GM12801 (cell line): ENCODE results near the gene NR2E3.

Experiments
- TF ChIP-seq, protein P1 (sequence below): IDR thresholded peaks from one replicate; pipeline ENCODE4 v1.5.1; 2011; ENCODE audit warnings: control low read depth; ENCODE audit not compliant: insufficient read length; ENCODE audit errors: extremely low read depth

Gene NR2E3

GRCh38 chr15:71810256-71811035 is at the start of gene NR2E3:
TSS of gene NR2E3 (plus strand) at chr15:71810554. CDS start at chr15:71810744, 190 bp downstream.
- TF ChIP-seq, protein P1, sequence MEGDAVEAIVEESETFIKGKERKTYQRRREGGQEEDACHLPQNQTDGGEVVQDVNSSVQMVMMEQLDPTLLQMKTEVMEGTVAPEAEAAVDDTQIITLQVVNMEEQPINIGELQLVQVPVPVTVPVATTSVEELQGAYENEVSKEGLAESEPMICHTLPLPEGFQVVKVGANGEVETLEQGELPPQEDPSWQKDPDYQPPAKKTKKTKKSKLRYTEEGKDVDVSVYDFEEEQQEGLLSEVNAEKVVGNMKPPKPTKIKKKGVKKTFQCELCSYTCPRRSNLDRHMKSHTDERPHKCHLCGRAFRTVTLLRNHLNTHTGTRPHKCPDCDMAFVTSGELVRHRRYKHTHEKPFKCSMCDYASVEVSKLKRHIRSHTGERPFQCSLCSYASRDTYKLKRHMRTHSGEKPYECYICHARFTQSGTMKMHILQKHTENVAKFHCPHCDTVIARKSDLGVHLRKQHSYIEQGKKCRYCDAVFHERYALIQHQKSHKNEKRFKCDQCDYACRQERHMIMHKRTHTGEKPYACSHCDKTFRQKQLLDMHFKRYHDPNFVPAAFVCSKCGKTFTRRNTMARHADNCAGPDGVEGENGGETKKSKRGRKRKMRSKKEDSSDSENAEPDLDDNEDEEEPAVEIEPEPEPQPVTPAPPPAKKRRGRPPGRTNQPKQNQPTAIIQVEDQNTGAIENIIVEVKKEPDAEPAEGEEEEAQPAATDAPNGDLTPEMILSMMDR = no peak

- TF ChIP-seq, protein P1 = no peak
These were observed 49.5 kb upstream of the NR2E3 start for GRCh38 chr15:71760852-71761251.

GRCh38 chr15:71761649-71762048 is 48.7 kb upstream of the NR2E3 start:
- TF ChIP-seq, protein P1 = no peak

DNA sequence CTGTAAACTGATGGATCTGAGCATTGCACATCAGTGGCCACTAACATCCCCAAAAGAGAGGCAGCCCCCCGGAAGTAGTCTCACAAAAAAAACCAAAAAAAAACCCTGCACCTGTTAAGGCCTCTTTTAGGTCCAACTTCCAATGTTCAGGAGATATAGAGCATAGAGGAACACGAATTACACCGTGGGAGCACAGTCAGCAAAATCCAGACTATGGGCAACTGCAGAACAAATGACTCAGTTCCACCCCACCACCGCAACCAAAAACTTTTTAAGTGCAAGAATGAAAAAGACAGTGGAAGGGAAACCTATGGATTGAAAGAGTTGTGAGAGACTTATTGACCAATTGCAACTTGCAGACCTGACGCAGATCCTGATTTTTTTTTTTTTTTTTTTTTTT is 42.2 kb upstream of the NR2E3 start:
- TF ChIP-seq, protein P1 = no peak

GRCh38 chr15:71773206-71773859 is 37.0 kb upstream of the NR2E3 start:
- TF ChIP-seq, protein P1 = no peak

DNA sequence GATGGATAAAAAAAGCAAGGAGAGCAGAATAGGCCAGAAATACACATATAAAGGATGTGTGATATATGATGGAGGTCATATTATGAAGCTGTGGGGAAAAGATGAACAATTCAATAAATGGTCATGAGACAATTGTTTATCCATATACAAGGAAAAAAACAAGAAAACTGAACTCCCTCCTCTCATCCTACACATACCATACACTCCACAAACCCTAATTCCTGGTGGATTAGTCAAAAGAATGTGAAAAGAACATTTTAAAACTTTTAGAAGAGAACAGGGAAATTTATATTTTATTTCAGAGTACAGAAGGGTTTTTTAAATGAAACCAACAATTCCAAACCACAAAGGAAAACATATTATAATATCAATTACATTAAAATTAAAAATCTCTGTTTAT is 34.5 kb upstream of the NR2E3 start:
- TF ChIP-seq, protein P1 = no peak

- TF ChIP-seq, protein P1 = no peak
These were observed 34.0 kb upstream of the NR2E3 start for GRCh38 chr15:71776304-71776703.
